ENCODE data around the gene CARD11. TPM values are rescaled to one million over a fixed set of nuclear protein-coding genes. Genes with fewer than 3 reads are reported as not detected.
"Not testable (repeated sequence)": the region's sequence is repeated elsewhere in the genome, so short reads cannot be mapped to it uniquely, and the experiment has no call there.

CARD11 gene
- total RNA-seq, 2 donors from 2014 or later = 3.7 to 4.4 TPM

GRCh38 chr7:3021825-3022224 lies 21.8 kb downstream of the CARD11 start:
- Histone ChIP-seq H3K9me3 (peaks cover 8% of the 10 kb centered on the region), H3K4me3 (no peak overlapping the region), H3K27ac (no peak overlapping the region), H3K4me1 (ENCODE audit: control insufficient read depth in 1 of 2, low read depth in 2 of 2) (no peaks in the 10 kb centered on the region), H3K36me3 (no peaks in the 10 kb centered on the region), H3K27me3 (replicated peaks; ENCODE audit: insufficient read depth) (no peaks in the 10 kb centered on the region)
- no peak for ATAC-seq (ENCODE audit: insufficient number of reproducible peaks, low FRiP score, low read depth)
- no peak for DNase-seq (ENCODE audit: low spot score)
- TF ChIP-seq, protein P1, sequence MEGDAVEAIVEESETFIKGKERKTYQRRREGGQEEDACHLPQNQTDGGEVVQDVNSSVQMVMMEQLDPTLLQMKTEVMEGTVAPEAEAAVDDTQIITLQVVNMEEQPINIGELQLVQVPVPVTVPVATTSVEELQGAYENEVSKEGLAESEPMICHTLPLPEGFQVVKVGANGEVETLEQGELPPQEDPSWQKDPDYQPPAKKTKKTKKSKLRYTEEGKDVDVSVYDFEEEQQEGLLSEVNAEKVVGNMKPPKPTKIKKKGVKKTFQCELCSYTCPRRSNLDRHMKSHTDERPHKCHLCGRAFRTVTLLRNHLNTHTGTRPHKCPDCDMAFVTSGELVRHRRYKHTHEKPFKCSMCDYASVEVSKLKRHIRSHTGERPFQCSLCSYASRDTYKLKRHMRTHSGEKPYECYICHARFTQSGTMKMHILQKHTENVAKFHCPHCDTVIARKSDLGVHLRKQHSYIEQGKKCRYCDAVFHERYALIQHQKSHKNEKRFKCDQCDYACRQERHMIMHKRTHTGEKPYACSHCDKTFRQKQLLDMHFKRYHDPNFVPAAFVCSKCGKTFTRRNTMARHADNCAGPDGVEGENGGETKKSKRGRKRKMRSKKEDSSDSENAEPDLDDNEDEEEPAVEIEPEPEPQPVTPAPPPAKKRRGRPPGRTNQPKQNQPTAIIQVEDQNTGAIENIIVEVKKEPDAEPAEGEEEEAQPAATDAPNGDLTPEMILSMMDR (IDR thresholded peaks at IDR 0.05) = no peak

- H3K36me3 ChIP-seq; H3K4me1 ChIP-seq (ENCODE audit: control insufficient read depth in 1 of 2, low read depth in 2 of 2); ATAC-seq (ENCODE audit: insufficient number of reproducible peaks, low FRiP score, low read depth); H3K27me3 ChIP-seq (replicated peaks; ENCODE audit: insufficient read depth); DNase-seq (ENCODE audit: low spot score); H3K9me3 ChIP-seq; H3K4me3 ChIP-seq; H3K27ac ChIP-seq: not testable (repeated sequence)
Measured at GRCh38 chr7:3021224-3021623, 22.4 kb downstream of the CARD11 start.

GRCh38 chr7:3020416-3020815 lies 23.3 kb downstream of the CARD11 start:
- peaks cover under 1% of the 10 kb centered on the region for H3K9me3 ChIP-seq
- H3K36me3 ChIP-seq = no peaks in the 10 kb centered on the region
- DNase-seq (ENCODE audit: low spot score) (no peak), ATAC-seq (ENCODE audit: insufficient number of reproducible peaks, low FRiP score, low read depth) (no peak)
- H3K27me3 ChIP-seq (replicated peaks; ENCODE audit: insufficient read depth) = no peaks in the 10 kb centered on the region
- H3K4me1 ChIP-seq (ENCODE audit: control insufficient read depth in 1 of 2, low read depth in 2 of 2) = no peaks in the 10 kb centered on the region
- no peak overlapping the region for H3K4me3 ChIP-seq
- TF ChIP-seq, protein P1 (IDR thresholded peaks at IDR 0.05) = no peak
- no peak overlapping the region for H3K27ac ChIP-seq

- ATAC-seq (ENCODE audit: insufficient number of reproducible peaks, low FRiP score, low read depth) (no peak), DNase-seq (ENCODE audit: low spot score) (no peak)
- no peaks in the 10 kb centered on the region for H3K4me1 ChIP-seq (ENCODE audit: control insufficient read depth in 1 of 2, low read depth in 2 of 2)
- H3K27me3 ChIP-seq (replicated peaks; ENCODE audit: insufficient read depth) = no peaks in the 10 kb centered on the region
- no peak overlapping the region for H3K4me3 ChIP-seq
- H3K27ac ChIP-seq = no peak overlapping the region
- TF ChIP-seq, protein P1 (IDR thresholded peaks at IDR 0.05) = no peak
- no peaks in the 10 kb centered on the region for H3K9me3 ChIP-seq
- H3K36me3 ChIP-seq = no peaks in the 10 kb centered on the region
Measured at GRCh38 chr7:3019801-3020200, 23.9 kb downstream of the CARD11 start.

DNA sequence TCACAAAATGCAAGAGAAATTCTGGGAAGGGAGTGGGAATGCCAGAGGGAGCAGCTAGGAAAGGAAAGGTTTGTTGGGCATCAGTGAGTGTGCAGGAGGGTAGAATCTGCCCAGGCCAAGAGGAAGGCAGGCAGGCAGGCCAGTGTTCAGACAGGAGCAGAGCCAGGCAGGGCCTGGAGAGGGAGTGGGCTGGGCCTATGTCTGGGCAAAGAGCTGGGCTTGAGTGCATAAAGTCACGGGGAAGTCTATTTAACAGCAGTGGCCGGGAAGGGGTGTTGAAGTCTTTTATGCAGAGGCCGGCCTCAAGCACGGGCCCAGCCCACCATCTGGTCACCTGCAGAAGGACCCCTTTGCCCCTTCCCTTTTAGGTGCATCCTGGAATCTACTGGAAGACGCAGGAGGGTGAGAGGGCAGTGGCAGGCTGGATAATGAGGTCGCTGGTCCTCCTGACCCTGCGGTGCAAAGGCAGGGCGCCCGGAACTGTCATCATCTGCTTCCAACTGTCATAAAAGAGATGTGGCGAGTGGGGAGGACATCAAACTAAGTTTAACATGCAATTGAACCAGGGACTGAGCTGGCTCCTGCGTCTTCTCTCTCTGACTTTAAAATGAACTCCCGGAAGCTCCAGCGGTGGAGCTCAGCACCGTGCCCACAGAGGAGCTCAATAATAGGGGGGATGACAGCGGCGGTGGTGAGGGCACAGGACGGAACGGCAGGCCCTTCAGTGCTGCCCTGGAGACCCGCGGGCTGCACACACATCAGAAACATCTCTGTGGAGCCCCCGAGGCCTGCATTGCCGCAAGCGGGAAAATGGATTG lies 29.5 kb downstream of the CARD11 start:
- Histone ChIP-seq H3K36me3 (no peaks in the 10 kb centered on the region), H3K4me1 (ENCODE audit: control insufficient read depth in 1 of 2, low read depth in 2 of 2) (no peaks in the 10 kb centered on the region), H3K27ac (no peak overlapping the region), H3K9me3 (no peaks in the 10 kb centered on the region), H3K4me3 (no peak overlapping the region), H3K27me3 (replicated peaks; ENCODE audit: insufficient read depth) (no peaks in the 10 kb centered on the region)
- DNase-seq (ENCODE audit: low spot score) = no peak
- no peak for ATAC-seq (ENCODE audit: insufficient number of reproducible peaks, low FRiP score, low read depth)
- TF ChIP-seq, protein P1 (IDR thresholded peaks at IDR 0.05) = no peak
